WTC11 (cell line): ENCODE data around the gene ABCC11. TPM values are rescaled to one million over a fixed set of nuclear protein-coding genes. Genes with fewer than 3 reads are reported as not detected.

Experiments used
- ATAC-seq: fragments of 200-7000 bp; cut with Tn5 transposase; 2 replicates; pipeline ENCODE4 v1.10.0; 2021; ENCODE audit warnings: mild to moderate bottlenecking, moderate library complexity
- CTCF ChIA-PET: fragments of 300-600 bp; sonication (Branson Sonifier 250); formaldehyde crosslinking; loops from one replicate; lab custom pipeline; 2021; ENCODE audit warnings: antibody characterized with exemption; lab: Charles Lee
- POLR2A ChIA-PET: fragments of 350-600 bp; sonication (Branson Sonifier 250); formaldehyde crosslinking; loops from one replicate; lab custom pipeline; 2021; ENCODE audit warnings: antibody characterized with exemption; lab: Charles Lee
- DNase-seq: peaks from one replicate; pipeline ENCODE4 v3.0.0; 2021; ENCODE audit warnings: low spot score
- H3K27ac Mint-ChIP-seq: 2 replicates; pipeline ENCODE4 v1.8.0; 2021; ENCODE audit warnings: mixed read lengths
- H3K27me3 Mint-ChIP-seq: 2 replicates; pipeline ENCODE4 v1.8.0; 2021; ENCODE audit warnings: low read depth, mild to moderate bottlenecking, moderate library complexity, mixed read lengths
- H3K36me3 Mint-ChIP-seq: 2 replicates; pipeline ENCODE4 v1.8.0; 2021; ENCODE audit warnings: mixed read lengths
- H3K4me1 Mint-ChIP-seq: 2 replicates; pipeline ENCODE4 v1.8.0; 2022; ENCODE audit warnings: mixed read lengths
- H3K4me3 Mint-ChIP-seq: 2 replicates; pipeline ENCODE4 v1.8.0; 2021; ENCODE audit warnings: mild to moderate bottlenecking, moderate library complexity, mixed read lengths
- H3K9me3 Mint-ChIP-seq: 2 replicates; pipeline ENCODE4 v1.8.0; 2021; ENCODE audit warnings: mixed read lengths
- ATF6 ChIP-seq: sonication (generic); formaldehyde crosslinking; IDR thresholded peaks from 2 replicates; pipeline ENCODE4 v1.8.1; 2023; ENCODE audit warnings: mild to moderate bottlenecking, missing genetic modification reagents
- CBFB ChIP-seq: sonication (generic); formaldehyde crosslinking; IDR thresholded peaks from 2 replicates; pipeline ENCODE4 v1.8.1; 2022; ENCODE audit warnings: mild to moderate bottlenecking, low read depth, missing genetic modification reagents
- ESRRA ChIP-seq: sonication (generic); formaldehyde crosslinking; IDR thresholded peaks from 2 replicates; pipeline ENCODE4 v1.8.1; 2022; ENCODE audit warnings: mild to moderate bottlenecking, missing genetic modification reagents, borderline replicate concordance
- HMGXB4 ChIP-seq: sonication (generic); formaldehyde crosslinking; IDR thresholded peaks from 2 replicates; pipeline ENCODE4 v1.8.1; 2023; ENCODE audit warnings: mild to moderate bottlenecking, moderate library complexity, missing genetic modification reagents
- PREB ChIP-seq: sonication (generic); formaldehyde crosslinking; IDR thresholded peaks from 2 replicates; pipeline ENCODE4 v1.8.1; 2022; ENCODE audit warnings: mild to moderate bottlenecking, missing genetic modification reagents, moderate library complexity, borderline replicate concordance
- TEAD1 ChIP-seq: sonication (generic); formaldehyde crosslinking; IDR thresholded peaks from 2 replicates; pipeline ENCODE4 v1.8.0; 2022; ENCODE audit warnings: mild to moderate bottlenecking, missing genetic modification reagents
- USF2 ChIP-seq: sonication (generic); formaldehyde crosslinking; IDR thresholded peaks from 2 replicates; pipeline ENCODE4 v1.8.1; 2023; ENCODE audit warnings: mild to moderate bottlenecking, missing genetic modification reagents, moderate library complexity
- ZNF121 ChIP-seq: sonication (generic); formaldehyde crosslinking; IDR thresholded peaks from 2 replicates; pipeline ENCODE4 v1.8.0; 2023; ENCODE audit warnings: missing genetic modification reagents
- ZNF263 ChIP-seq: sonication (generic); formaldehyde crosslinking; IDR thresholded peaks from 2 replicates; pipeline ENCODE4 v1.8.1; 2022; ENCODE audit warnings: low read depth, mild to moderate bottlenecking, moderate library complexity, missing genetic modification reagents
- ZNF396 ChIP-seq: fragments of 250-450 bp; sonication (Bioruptor Pico); IDR thresholded peaks from 2 replicates; pipeline ENCODE4 v1.8.0; 2021; ENCODE audit warnings: mild to moderate bottlenecking, moderate library complexity, borderline replicate concordance
- ZNF425 ChIP-seq: fragments of 250-450 bp; sonication (Bioruptor Pico); conservative IDR thresholded peaks from 2 replicates; pipeline ENCODE4 v1.9.0; 2021; ENCODE audit warnings: mild to moderate bottlenecking
- total RNA-seq: library from RNA; stranded (reverse); gene quantifications from 3 replicates; pipeline ENCODE4 v1.2.3, GENCODE V29; 2021

The ABCC11 gene
- total RNA-seq, 1 experiment from 2014 or later, result not detected

GRCh38 chr16:48225456-48225855, 21.9 kb downstream of the ABCC11 start (continued):
- TF ChIP-seq CBFB, result no peak

GRCh38 chr16:48223490-48223889, 23.8 kb downstream of the ABCC11 start:
- peaks cover 4% of the 10 kb centered on the region for H3K9me3 Mint-ChIP-seq
- DNase-seq (no peak), ATAC-seq (no peak)
- no peak overlapping the region for H3K4me3 Mint-ChIP-seq
- TF ChIP-seq ZNF263 (CRISPR knock-in tag) (no peak), USF2 (CRISPR knock-in tag) (peak; percentile 37; the same call in 1 of the 2 replicates)
- ChIA-PET CTCF (interaction anchor here (1.8 kb wide), 1 partner anchor 12 kb away, joined by 3 read pairs; no protein-coding TSS in a partner anchor), POLR2A (no interaction called here)
- no peaks in the 10 kb centered on the region for H3K36me3 Mint-ChIP-seq
- H3K27me3 Mint-ChIP-seq, result no peaks in the 10 kb centered on the region
- no peak overlapping the region for H3K27ac Mint-ChIP-seq
- no peaks in the 10 kb centered on the region for H3K4me1 Mint-ChIP-seq

GRCh38 chr16:48220891-48221290, 26.4 kb downstream of the ABCC11 start:
- CTCF ChIA-PET, result no interaction called here

GRCh38 chr16:48218473-48218872, 28.9 kb downstream of the ABCC11 start:
- Mint-ChIP-seq H3K36me3 (no peaks in the 10 kb centered on the region), H3K4me1 (no peaks in the 10 kb centered on the region), H3K4me3 (no peak overlapping the region), H3K27me3 (no peaks in the 10 kb centered on the region), H3K27ac (no peak overlapping the region), H3K9me3 (peaks cover 6% of the 10 kb centered on the region)
- POLR2A ChIA-PET, result no interaction called here
- CTCF ChIA-PET, result interaction anchor here (1.8 kb wide), 1 partner anchor 13 kb away, joined by 5 read pairs; no protein-coding TSS in a partner anchor
- ATAC-seq, result no peak
- DNase-seq, result no peak
- no peak for TF ChIP-seq ATF6 (CRISPR knock-in tag)
- TF ChIP-seq ZNF121 (CRISPR knock-in tag), result no peak
- no peak for TF ChIP-seq HMGXB4 (CRISPR knock-in tag)
- no peak for TF ChIP-seq TEAD1 (CRISPR knock-in tag)
- TF ChIP-seq ZNF396 (CRISPR knock-in tag), result no peak
- TF ChIP-seq, all 79 proteins: peak for 0

More at GRCh38 chr16:48220891-48221290, 26.4 kb downstream of the ABCC11 start:
- Mint-ChIP-seq H3K9me3 (peaks cover 6% of the 10 kb centered on the region), H3K36me3 (no peaks in the 10 kb centered on the region), H3K27me3 (no peaks in the 10 kb centered on the region), H3K4me3 (no peak overlapping the region), H3K4me1 (no peaks in the 10 kb centered on the region), H3K27ac (no peak overlapping the region)
- DNase-seq (no peak), ATAC-seq (no peak)
- POLR2A ChIA-PET, result no interaction called here
- no peak for TF ChIP-seq ESRRA (CRISPR knock-in tag)
- TF ChIP-seq ZNF425, result no peak
- no peak for TF ChIP-seq PREB
